Measurements from ENCODE around the gene YWHAG.

DNA sequence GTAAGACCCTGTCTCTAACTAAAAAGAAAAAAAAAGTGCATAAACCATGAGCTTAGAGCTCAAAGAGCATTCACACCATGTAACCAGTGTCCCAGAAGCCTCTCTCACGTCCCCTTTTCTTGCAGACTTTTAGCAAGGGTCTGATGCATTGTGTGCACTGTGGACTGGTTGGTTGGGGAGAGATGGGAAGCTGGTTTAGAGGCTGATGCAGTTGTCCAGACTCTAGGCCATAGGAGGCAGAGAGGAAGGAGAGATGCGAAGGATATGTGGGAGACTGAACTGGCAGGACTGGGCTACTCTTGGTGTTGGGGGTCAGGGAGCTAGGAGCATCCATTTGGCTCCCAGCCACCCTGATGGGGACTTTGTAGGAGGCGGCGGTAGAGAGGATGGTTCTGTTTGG is 48.9 kb upstream of the YWHAG start:
- TF ChIP-seq, protein P1, sequence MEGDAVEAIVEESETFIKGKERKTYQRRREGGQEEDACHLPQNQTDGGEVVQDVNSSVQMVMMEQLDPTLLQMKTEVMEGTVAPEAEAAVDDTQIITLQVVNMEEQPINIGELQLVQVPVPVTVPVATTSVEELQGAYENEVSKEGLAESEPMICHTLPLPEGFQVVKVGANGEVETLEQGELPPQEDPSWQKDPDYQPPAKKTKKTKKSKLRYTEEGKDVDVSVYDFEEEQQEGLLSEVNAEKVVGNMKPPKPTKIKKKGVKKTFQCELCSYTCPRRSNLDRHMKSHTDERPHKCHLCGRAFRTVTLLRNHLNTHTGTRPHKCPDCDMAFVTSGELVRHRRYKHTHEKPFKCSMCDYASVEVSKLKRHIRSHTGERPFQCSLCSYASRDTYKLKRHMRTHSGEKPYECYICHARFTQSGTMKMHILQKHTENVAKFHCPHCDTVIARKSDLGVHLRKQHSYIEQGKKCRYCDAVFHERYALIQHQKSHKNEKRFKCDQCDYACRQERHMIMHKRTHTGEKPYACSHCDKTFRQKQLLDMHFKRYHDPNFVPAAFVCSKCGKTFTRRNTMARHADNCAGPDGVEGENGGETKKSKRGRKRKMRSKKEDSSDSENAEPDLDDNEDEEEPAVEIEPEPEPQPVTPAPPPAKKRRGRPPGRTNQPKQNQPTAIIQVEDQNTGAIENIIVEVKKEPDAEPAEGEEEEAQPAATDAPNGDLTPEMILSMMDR (IDR thresholded peaks at IDR 0.05): no peak
- no peak for TF ChIP-seq POLR2A (IDR thresholded peaks at IDR 0.05)

All from prostate gland (tissue), 2 donors.